ENCODE data around the gene PAIP2. TPM values are rescaled to one million over a fixed set of nuclear protein-coding genes. Genes with fewer than 3 reads are reported as not detected.

The PAIP2 gene
- total RNA-seq, 1 donor from 2014 or later, result 47.9 TPM

DNA sequence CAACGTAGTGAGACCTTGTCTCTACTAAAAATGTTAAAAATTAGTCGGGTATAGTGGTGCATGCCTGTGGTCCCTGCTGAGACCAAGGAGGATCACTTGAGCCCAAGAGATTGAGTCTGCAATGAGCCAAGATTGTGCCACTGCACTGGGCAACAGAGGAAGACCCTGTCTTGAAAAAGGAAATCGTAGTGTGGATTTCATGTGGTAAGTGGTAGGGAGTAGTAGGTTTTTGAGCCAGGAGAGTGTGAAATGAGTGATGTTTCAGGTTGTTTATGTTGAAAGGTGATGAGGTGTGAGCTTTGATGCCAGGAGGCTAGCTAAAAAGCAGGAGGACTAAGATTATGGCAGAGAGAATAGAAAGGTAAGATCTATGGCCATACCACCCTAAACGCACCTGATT is 42.2 kb upstream of the PAIP2 start:
- H3K4me3 Mint-ChIP-seq (ENCODE audit: unreplicated experiment), result no peak overlapping the region
- TF ChIP-seq, protein P1, sequence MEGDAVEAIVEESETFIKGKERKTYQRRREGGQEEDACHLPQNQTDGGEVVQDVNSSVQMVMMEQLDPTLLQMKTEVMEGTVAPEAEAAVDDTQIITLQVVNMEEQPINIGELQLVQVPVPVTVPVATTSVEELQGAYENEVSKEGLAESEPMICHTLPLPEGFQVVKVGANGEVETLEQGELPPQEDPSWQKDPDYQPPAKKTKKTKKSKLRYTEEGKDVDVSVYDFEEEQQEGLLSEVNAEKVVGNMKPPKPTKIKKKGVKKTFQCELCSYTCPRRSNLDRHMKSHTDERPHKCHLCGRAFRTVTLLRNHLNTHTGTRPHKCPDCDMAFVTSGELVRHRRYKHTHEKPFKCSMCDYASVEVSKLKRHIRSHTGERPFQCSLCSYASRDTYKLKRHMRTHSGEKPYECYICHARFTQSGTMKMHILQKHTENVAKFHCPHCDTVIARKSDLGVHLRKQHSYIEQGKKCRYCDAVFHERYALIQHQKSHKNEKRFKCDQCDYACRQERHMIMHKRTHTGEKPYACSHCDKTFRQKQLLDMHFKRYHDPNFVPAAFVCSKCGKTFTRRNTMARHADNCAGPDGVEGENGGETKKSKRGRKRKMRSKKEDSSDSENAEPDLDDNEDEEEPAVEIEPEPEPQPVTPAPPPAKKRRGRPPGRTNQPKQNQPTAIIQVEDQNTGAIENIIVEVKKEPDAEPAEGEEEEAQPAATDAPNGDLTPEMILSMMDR (IDR thresholded peaks at IDR 0.05), result no peak
- no peaks in the 10 kb centered on the region for H3K9me3 Mint-ChIP-seq (ENCODE audit: low read depth)
- H3K27ac Mint-ChIP-seq (ENCODE audit: unreplicated experiment), result peak overlapping the region; percentile 67
- peaks cover 68% of the 10 kb centered on the region for H3K4me1 Mint-ChIP-seq (ENCODE audit: low read depth)
- DNase-seq (ENCODE audit: low spot score), result no peak
- no peaks in the 10 kb centered on the region for H3K27me3 Mint-ChIP-seq (ENCODE audit: low read depth)
- no peaks in the 10 kb centered on the region for H3K36me3 Mint-ChIP-seq (ENCODE audit: low read depth)

DNA sequence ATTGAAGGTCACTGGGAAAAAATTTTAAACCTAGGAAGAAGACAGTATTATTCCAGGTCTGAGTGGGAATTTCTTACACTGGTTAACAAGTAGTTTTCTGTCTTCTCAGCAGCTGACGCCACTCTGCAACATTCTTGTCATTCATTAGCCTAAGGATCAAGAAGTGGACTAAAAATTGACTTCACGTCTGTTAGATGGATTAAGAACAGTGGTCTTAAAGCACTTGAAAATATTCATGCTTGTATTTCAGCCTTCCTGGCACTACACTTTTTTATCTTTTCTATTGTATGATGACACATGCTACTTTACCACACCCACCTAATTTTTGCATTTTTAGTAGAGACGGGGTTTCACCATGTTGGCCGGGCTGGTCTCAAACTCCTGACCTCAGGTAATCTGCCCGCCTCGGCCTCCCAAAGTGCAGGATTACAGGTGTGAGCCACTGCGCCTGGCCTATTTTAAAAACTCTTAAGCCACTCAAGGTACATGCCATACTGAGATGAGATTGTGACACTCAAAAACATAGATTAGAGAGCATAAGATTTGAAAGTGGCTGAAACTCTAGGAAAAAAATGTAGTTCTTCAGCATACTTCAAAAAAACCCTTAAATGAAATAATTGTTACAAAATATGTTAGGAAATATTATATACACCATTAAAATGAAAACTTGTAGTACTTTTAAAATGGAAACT is 39.7 kb upstream of the PAIP2 start:
- peak overlapping the region; percentile 45 for H3K27ac Mint-ChIP-seq (ENCODE audit: unreplicated experiment)
- no peaks in the 10 kb centered on the region for H3K9me3 Mint-ChIP-seq (ENCODE audit: low read depth)
- H3K4me1 Mint-ChIP-seq (ENCODE audit: low read depth), result peaks cover 72% of the 10 kb centered on the region
- no peak overlapping the region for H3K4me3 Mint-ChIP-seq (ENCODE audit: unreplicated experiment)
- DNase-seq (ENCODE audit: low spot score), result no peak
- TF ChIP-seq, protein P1 (IDR thresholded peaks at IDR 0.05), result no peak
- no peaks in the 10 kb centered on the region for H3K27me3 Mint-ChIP-seq (ENCODE audit: low read depth)
- no peaks in the 10 kb centered on the region for H3K36me3 Mint-ChIP-seq (ENCODE audit: low read depth)

DNA sequence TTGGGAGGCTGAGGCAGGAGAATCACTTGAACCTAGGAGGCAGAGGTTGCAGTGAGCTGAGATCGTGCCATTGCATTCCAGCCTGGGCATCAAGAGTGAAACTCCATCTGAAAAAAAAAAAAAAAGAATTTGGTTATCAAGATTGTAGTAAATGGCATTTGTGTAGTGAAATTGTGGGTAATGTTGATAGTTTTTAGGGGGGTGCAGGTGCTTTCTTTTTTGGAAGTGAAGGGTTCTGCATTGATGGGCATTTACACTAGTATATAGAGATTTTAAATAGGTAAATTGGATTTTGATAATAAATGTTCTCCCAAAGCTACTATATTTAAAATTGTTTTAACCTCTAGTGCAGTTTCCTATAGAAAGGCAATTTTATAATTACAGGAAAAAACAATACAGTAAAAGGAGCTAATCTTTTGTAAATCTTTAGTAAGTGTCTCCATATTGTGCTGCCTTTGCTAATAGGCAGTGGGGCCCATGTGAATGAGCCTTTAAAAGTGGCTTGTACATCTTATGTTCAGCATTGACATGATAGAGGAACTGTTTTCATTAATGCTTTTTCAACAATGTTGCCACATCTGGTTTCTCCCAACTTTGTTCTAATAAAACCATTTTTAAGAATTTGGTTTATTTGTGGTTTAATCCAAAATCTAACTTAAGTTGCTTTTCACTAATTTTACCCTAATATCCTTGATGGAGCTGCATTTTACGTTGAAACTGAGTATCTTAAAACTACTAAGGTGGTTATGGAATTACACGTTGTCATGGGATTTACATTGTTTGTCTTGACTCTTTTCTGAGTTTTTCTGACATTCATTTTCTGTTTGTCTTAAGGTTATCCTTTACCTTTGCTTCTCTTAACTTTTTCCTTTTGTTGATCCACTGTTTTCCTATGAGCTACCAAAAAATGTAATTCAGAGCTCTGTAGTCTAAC is 37.0 kb upstream of the PAIP2 start:
- DNase-seq (ENCODE audit: low spot score), result no peak
- H3K9me3 Mint-ChIP-seq (ENCODE audit: low read depth), result no peaks in the 10 kb centered on the region
- TF ChIP-seq, protein P1 (IDR thresholded peaks at IDR 0.05), result no peak
- peaks cover 72% of the 10 kb centered on the region for H3K4me1 Mint-ChIP-seq (ENCODE audit: low read depth)
- H3K36me3 Mint-ChIP-seq (ENCODE audit: low read depth), result no peaks in the 10 kb centered on the region
- no peaks in the 10 kb centered on the region for H3K27me3 Mint-ChIP-seq (ENCODE audit: low read depth)
- no peak overlapping the region for H3K4me3 Mint-ChIP-seq (ENCODE audit: unreplicated experiment)
- peak overlapping the region; percentile 53 for H3K27ac Mint-ChIP-seq (ENCODE audit: unreplicated experiment)

DNA sequence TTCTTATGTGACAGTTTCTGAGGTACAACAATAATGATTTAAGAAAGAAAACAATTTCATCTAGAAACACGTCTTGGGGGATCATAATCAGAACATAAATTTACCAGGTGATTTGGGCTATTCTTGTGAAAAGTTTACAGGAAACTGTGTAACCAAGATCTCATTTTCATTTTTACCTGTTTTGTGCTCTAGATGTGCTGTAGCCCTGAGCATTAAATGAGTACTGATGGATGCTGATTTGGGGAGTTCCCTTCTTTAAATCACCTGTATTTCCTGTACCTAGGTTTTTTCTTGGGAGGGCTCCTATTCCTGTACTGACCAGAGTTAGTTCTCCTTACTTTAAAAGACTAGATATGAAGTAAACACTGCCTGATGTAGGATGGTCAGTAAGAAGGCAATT is 35.5 kb upstream of the PAIP2 start:
- H3K4me3 Mint-ChIP-seq (ENCODE audit: unreplicated experiment), result no peak overlapping the region
- TF ChIP-seq, protein P1 (IDR thresholded peaks at IDR 0.05), result no peak
- H3K27ac Mint-ChIP-seq (ENCODE audit: unreplicated experiment), result no peak overlapping the region
- DNase-seq (ENCODE audit: low spot score), result no peak
- H3K9me3 Mint-ChIP-seq (ENCODE audit: low read depth), result no peaks in the 10 kb centered on the region
- no peaks in the 10 kb centered on the region for H3K27me3 Mint-ChIP-seq (ENCODE audit: low read depth)
- H3K36me3 Mint-ChIP-seq (ENCODE audit: low read depth), result no peaks in the 10 kb centered on the region
- peaks cover 80% of the 10 kb centered on the region for H3K4me1 Mint-ChIP-seq (ENCODE audit: low read depth)

DNA sequence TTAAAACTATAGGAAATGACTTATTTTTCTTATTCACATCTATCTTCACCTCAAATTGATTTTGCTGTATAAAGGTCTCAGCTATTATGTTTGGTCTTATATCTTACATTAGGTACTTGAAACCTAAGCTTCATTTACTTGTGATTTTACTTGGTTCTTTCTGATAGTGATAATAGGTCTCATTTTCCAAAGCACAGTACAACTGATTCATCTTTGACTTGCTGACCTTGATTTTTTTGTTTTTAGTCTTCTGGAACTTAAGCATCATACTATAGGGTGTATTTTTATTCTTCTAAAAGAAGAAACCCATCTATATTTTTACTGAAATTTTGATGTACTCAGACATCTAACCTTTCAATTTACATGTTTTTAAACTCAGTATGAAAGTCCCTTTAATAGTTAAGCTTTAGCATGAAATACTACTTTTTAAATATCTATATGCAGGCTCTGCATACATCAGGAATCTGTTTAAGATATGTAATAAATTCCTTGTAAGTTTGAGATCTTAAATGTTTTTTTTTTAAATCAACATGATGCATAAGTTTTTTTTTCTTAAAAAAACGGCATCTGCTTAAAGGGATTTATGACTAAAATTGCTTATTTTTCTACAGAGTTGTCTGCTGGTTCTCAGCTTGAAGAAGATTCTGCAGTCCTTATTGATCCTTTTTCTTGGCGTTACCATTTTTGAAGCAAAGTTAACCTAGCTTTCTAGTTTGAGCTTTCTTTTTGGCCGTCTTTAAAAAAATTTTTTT is 34.9 kb upstream of the PAIP2 start:
- DNase-seq (ENCODE audit: low spot score), result no peak
- Mint-ChIP-seq H3K27me3 (ENCODE audit: low read depth) (no peaks in the 10 kb centered on the region), H3K27ac (ENCODE audit: unreplicated experiment) (peak overlapping the region; percentile 45), H3K4me1 (ENCODE audit: low read depth) (peaks cover 77% of the 10 kb centered on the region), H3K9me3 (ENCODE audit: low read depth) (no peaks in the 10 kb centered on the region), H3K4me3 (ENCODE audit: unreplicated experiment) (no peak overlapping the region), H3K36me3 (ENCODE audit: low read depth) (no peaks in the 10 kb centered on the region)
- TF ChIP-seq, protein P1 (IDR thresholded peaks at IDR 0.05), result no peak
